Measurements from ENCODE around the gene TMEM151B. TPM values are rescaled to one million over a fixed set of nuclear protein-coding genes. Genes with fewer than 3 reads are reported as not detected.

The TMEM151B gene
- total RNA-seq, 2 experiments from 2014 or later, result 0.09 TPM; not detected in 1

DNA sequence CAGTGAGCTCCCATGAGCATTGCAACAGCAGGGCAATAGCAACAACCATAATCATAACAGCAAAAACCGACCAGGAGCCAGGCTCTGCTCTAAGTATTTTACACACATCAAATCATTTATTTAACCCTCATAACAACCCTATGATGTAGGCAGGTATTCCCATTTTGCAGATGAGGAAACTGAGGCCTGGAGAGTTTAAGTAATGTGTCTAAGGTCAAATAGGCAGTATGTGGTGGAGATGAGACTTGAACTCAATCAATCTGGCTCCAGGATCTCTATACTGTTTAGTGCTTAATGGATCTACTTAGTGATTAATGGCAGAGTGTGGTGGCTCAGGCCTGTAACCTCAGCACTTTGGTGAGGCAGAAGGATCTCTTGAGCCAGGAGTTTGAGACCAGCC lies 3.4 kb downstream of the TMEM151B start:
- H3K36me3 Mint-ChIP-seq (ENCODE audit: low read depth), result no peaks in the 10 kb centered on the region
- DNase-seq (no peak), ATAC-seq (no peak)
- H3K4me1 Mint-ChIP-seq, result peaks cover 16% of the 10 kb centered on the region
- intact Hi-C loops (cut with DNase I, micrococcal nuclease), result no loop called here
- CTCF ChIA-PET, result interaction anchor here (0.7 to 1.4 kb wide), 4 partner anchors 11 to 32 kb away, joined by 3 to 9 read pairs (median 4); no protein-coding TSS in a partner anchor
- no peaks in the 10 kb centered on the region for H3K9me3 Mint-ChIP-seq (ENCODE audit: low read depth)
- peaks cover 62% of the 10 kb centered on the region for H3K27me3 Mint-ChIP-seq
- H3K4me3 Mint-ChIP-seq, result no peak overlapping the region
- no peak overlapping the region for H3K27ac Mint-ChIP-seq
- POLR2A ChIA-PET, result no interaction called here

DNA sequence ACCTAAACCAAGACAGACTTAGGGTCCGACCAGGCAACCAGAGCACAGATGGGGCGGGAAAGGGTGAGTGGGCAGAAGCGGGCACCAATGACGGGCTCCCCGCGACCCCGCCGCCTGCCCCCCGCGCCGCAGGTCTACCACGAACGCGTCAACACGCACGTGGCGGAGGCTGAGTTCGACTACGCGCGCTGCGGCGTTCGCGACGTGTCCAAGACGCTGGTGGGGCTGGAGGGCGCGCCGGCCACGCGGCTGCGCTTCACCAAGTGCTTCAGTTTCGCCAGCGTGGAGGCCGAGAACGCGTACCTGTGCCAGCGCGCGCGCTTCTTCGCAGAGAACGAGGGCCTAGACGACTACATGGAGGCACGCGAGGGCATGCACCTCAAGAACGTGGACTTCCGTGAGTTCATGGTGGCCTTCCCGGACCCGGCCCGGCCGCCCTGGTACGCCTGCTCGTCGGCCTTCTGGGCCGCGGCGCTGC lies 5.1 kb downstream of the TMEM151B start:
- Mint-ChIP-seq H3K4me3 (no peak overlapping the region), H3K36me3 (ENCODE audit: low read depth) (no peaks in the 10 kb centered on the region), H3K9me3 (ENCODE audit: low read depth) (no peaks in the 10 kb centered on the region), H3K4me1 (no peaks in the 10 kb centered on the region), H3K27ac (no peak overlapping the region), H3K27me3 (peaks cover 50% of the 10 kb centered on the region)
- no peak for DNase-seq
- ChIA-PET POLR2A (interaction anchor here (0.6 kb wide), 1 partner anchor 19 kb away, joined by 3 read pairs; no protein-coding TSS in a partner anchor), CTCF (interaction anchor here (0.7 to 2.9 kb wide), 5 partner anchors 18 to 63 kb away, joined by 3 to 14 read pairs (median 3); partner anchors contain the start of gene SLC35B2)
- ATAC-seq, result no peak
- intact Hi-C loops (cut with DNase I, micrococcal nuclease), result no loop called here

DNA sequence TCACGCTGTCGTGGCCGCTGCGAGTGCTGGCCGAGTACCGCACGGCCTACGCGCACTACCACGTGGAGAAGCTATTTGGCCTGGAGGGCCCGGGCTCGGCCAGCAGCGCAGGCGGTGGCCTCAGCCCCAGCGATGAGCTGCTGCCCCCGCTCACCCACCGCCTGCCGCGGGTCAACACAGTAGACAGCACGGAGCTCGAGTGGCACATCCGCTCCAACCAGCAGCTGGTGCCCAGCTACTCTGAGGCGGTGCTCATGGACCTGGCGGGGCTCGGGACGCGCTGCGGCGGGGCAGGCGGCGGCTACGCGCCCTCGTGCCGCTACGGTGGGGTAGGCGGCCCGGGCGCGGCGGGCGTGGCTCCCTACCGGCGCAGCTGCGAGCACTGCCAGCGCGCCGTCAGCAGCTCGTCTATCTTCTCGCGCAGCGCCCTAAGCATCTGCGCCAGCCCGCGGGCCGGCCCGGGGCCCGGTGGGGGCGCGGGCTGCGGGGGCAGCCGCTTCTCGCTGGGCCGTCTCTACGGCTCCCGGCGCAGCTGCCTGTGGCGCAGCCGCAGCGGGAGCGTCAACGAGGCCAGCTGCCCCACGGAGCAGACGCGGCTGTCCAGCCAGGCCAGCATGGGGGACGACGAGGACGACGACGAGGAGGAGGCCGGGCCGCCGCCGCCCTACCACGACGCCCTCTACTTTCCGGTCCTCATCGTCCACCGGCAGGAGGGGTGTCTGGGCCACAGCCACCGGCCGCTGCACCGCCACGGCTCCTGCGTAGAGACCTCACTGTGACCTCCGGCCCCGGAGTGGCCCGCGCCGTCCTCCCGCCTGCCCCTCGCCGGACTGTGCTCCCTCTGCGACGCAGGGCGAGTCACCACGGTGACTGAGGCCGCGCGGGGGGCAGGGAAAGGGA lies 5.7 kb downstream of the TMEM151B start:
- no peaks in the 10 kb centered on the region for H3K9me3 Mint-ChIP-seq (ENCODE audit: low read depth)
- CTCF ChIA-PET, result interaction anchor here (0.7 to 2.9 kb wide), 5 partner anchors 19 to 63 kb away, joined by 3 to 14 read pairs (median 3); partner anchors contain the start of gene SLC35B2
- DNase-seq (peak; percentile 54), ATAC-seq (peak; percentile 75)
- POLR2A ChIA-PET, result interaction anchor here (0.6 kb wide), 1 partner anchor 20 kb away, joined by 3 read pairs; no protein-coding TSS in a partner anchor
- H3K4me3 Mint-ChIP-seq, result no peak overlapping the region
- H3K27me3 Mint-ChIP-seq, result peaks cover 50% of the 10 kb centered on the region
- no peak overlapping the region for H3K27ac Mint-ChIP-seq
- no peaks in the 10 kb centered on the region for H3K4me1 Mint-ChIP-seq
- no peaks in the 10 kb centered on the region for H3K36me3 Mint-ChIP-seq (ENCODE audit: low read depth)
- intact Hi-C loops (cut with DNase I, micrococcal nuclease), result no loop called here

DNA sequence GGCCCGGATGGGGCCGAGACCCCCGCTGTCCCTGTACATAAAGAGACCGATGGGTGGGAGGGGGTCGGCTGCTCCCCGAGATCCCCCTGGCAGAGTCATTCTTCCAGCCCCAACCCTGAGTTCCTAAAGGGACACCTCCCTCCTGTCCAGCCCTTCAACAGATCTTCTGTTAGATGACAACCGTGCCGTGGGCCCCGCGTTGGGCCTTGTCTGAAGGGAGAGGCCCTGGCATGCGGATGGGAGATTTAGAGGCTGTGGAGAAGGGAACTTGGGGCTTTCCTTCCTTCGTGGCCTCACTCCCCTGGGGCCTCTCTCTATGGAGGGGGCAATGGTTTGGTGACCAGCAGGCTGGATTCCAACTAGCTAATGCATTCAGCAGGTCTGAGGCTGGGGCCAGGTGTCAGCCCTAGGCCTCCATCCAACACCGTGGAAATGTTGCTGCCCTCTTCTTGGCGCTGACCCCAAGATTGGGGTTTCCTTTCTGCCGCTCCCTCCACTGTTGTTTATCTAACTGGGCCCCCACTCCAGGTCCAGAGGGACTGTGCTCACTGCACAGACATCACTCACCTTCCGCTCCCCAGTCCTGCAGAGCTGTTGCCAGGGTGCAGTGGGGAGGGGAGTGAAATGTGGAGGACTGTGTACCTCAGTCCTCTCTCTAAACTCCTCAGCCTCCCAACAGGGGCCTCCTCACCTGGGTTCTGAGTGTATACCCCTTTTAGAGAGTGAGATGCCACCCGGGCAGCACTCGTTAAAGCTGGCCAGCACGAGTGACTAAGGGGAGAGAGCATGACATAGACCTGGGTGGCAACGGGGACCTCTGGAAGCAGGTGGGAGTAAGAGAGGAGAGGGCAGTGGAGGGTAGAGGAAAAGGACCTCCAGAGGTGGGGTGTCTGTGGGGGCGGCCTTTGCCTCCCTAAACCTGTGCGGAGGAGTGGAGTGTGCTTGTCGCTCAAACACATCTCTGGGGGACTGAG lies 6.7 kb downstream of the TMEM151B start:
- no peak overlapping the region for H3K4me3 Mint-ChIP-seq
- H3K4me1 Mint-ChIP-seq, result no peaks in the 10 kb centered on the region
- DNase-seq (no peak), ATAC-seq (no peak)
- POLR2A ChIA-PET, result no interaction called here
- intact Hi-C loops (cut with DNase I, micrococcal nuclease), result no loop called here
- CTCF ChIA-PET, result interaction anchor here (0.8 to 2.9 kb wide), 7 partner anchors 8 to 62 kb away, joined by 3 to 14 read pairs (median 5); partner anchors contain the start of gene AARS2
- H3K27ac Mint-ChIP-seq, result no peak overlapping the region
- H3K9me3 Mint-ChIP-seq (ENCODE audit: low read depth), result no peaks in the 10 kb centered on the region
- no peaks in the 10 kb centered on the region for H3K36me3 Mint-ChIP-seq (ENCODE audit: low read depth)
- peaks cover 41% of the 10 kb centered on the region for H3K27me3 Mint-ChIP-seq

DNA sequence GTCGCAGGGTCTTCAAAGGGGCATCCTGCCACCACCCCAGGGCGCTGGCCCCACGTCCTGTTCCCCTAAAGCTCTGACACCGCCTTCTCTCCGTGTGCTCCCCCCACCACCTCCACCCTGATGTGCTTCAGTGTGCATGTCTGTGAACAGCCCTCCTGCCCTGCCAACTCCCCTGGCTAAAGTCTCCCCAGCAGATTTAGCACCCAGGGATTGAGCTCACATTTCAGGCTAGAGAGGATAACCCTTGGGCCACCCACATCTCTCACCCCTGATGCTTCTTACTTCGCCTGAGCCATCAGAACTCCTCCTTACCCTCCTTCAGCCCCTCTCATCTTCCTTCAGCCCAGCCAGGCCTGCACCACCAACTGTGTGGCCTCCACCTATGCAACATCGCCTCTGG lies 7.5 kb downstream of the TMEM151B start:
- Mint-ChIP-seq H3K27me3 (peaks cover 35% of the 10 kb centered on the region), H3K4me1 (no peaks in the 10 kb centered on the region), H3K4me3 (no peak overlapping the region), H3K9me3 (ENCODE audit: low read depth) (no peaks in the 10 kb centered on the region), H3K36me3 (ENCODE audit: low read depth) (no peaks in the 10 kb centered on the region), H3K27ac (no peak overlapping the region)
- DNase-seq (no peak), ATAC-seq (no peak)
- ChIA-PET CTCF (interaction anchor here (0.6 to 2.9 kb wide), 6 partner anchors 9 to 447 kb away, joined by 3 to 14 read pairs (median 6); partner anchors contain the start of gene AARS2), POLR2A (no interaction called here)
- intact Hi-C loops (cut with DNase I, micrococcal nuclease), result no loop called here

DNA sequence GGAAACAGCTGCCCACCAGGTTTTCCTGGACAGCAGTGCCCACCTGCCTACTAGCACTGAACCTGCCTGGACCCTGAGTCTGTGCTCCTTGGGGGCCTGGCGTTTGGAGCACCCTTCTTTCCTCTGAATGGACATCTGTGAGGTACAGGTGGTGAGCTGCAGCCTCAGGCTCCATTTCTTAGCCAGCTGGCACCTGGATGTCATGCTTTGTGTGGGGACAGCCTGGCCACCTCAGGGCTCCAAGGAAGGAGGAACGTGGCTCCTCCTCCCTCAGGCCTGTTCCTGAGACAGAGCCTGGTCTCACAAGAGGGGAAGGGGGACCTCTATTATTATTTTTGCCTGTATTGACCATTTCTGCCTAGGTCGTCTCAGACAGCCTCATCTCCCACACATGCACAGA lies 8.1 kb downstream of the TMEM151B start:
- intact Hi-C loops (cut with DNase I, micrococcal nuclease), result no loop called here
- Mint-ChIP-seq H3K27ac (no peak overlapping the region), H3K36me3 (ENCODE audit: low read depth) (no peaks in the 10 kb centered on the region), H3K4me3 (no peak overlapping the region), H3K27me3 (peaks cover 29% of the 10 kb centered on the region), H3K4me1 (no peaks in the 10 kb centered on the region), H3K9me3 (ENCODE audit: low read depth) (no peaks in the 10 kb centered on the region)
- ChIA-PET CTCF (interaction anchor here (0.6 to 2.9 kb wide), 7 partner anchors 10 to 448 kb away, joined by 3 to 14 read pairs (median 5); partner anchors contain the start of gene AARS2), POLR2A (no interaction called here)
- no peak for DNase-seq
- no peak for ATAC-seq

DNA sequence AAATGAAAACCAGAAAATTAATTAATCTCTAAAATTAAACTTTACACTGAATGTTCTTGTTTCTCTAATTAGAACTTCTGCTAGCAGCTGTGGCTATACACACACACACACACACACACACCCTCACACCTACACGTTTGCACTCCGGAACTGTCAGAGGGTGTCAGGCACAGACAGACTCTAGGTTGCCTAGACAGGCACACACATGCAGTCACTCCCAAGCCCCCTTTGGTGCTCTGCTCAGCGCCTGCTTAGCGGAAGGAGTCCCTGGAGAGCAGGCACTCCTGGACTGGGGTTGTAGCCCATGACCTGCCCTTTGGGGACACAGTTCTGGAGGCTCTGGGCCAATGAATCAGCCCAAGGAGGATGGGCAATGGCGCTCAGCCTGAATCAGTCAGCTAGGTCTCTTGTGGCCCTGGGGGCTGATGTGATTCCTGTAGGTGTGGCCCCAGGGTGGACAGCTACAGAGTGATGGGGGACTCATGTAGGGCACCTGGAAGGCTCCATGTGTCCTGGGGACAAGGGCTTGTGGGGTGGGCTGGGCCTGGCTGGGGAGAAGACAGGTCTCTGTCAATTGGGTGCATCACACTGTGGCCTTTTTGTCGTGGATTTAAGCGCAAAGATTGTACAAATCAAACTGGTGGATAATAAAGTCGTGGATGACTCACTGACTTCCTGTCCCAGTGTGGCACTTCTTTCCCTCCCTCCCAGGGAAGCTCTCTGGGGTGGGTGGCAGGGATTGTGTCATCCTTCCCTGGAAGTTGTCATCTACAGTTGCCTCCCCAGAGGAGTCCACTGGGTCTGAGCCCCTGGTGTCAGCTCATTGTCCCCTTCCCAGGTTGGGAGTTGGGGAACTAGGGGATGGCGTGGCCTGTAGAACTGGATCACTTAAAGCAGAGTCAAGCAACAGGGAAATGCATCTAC lies 8.8 kb downstream of the TMEM151B start:
- peaks cover 28% of the 10 kb centered on the region for H3K27me3 Mint-ChIP-seq
- DNase-seq, result no peak
- no peak overlapping the region for H3K4me3 Mint-ChIP-seq
- no peak for ATAC-seq
- H3K36me3 Mint-ChIP-seq (ENCODE audit: low read depth), result no peaks in the 10 kb centered on the region
- no peak overlapping the region for H3K27ac Mint-ChIP-seq
- H3K4me1 Mint-ChIP-seq, result no peaks in the 10 kb centered on the region
- POLR2A ChIA-PET, result interaction anchor here (0.6 to 0.8 kb wide), 2 partner anchors 91 to 1832 kb away, joined by 3 to 4 read pairs; no protein-coding TSS in a partner anchor
- CTCF ChIA-PET, result interaction anchor here (0.7 to 1.5 kb wide), 5 partner anchors 10 to 608 kb away, joined by 3 to 8 read pairs (median 3); partner anchors contain the start of gene AARS2
- no peaks in the 10 kb centered on the region for H3K9me3 Mint-ChIP-seq (ENCODE audit: low read depth)
- intact Hi-C loops (cut with DNase I, micrococcal nuclease), result no loop called here

DNA sequence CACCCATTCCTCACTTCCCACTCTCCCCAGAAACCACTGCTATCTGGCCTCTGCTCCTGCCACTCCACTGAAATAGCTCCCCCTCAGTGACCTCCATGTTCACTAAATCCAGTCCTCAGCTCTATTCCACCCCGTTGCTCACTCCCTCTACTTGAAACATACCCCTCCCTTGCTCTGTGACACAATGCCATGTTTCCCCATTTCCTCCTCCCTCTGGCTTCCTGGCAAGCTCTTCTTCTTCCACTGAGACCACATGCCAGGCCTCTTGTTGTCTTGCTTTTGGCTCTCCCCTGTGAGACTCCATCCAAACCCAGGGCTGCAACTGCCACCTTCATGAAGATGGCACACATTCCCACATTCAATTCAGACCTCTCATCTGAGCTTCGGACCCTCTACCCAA lies 13.9 kb downstream of the TMEM151B start:
- H3K9me3 Mint-ChIP-seq (ENCODE audit: low read depth), result no peaks in the 10 kb centered on the region
- H3K27ac Mint-ChIP-seq, result no peak overlapping the region
- no peak overlapping the region for H3K4me3 Mint-ChIP-seq
- POLR2A ChIA-PET, result no interaction called here
- intact Hi-C loops (cut with DNase I, micrococcal nuclease), result no loop called here
- no peaks in the 10 kb centered on the region for H3K36me3 Mint-ChIP-seq (ENCODE audit: low read depth)
- peaks cover 32% of the 10 kb centered on the region for H3K27me3 Mint-ChIP-seq
- CTCF ChIA-PET, result interaction anchor here (1.0 to 2.7 kb wide), 3 partner anchors 8 to 29 kb away, joined by 3 to 13 read pairs (median 3); partner anchors contain the start of gene AARS2
- no peak for DNase-seq
- no peaks in the 10 kb centered on the region for H3K4me1 Mint-ChIP-seq
- ATAC-seq, result no peak

DNA sequence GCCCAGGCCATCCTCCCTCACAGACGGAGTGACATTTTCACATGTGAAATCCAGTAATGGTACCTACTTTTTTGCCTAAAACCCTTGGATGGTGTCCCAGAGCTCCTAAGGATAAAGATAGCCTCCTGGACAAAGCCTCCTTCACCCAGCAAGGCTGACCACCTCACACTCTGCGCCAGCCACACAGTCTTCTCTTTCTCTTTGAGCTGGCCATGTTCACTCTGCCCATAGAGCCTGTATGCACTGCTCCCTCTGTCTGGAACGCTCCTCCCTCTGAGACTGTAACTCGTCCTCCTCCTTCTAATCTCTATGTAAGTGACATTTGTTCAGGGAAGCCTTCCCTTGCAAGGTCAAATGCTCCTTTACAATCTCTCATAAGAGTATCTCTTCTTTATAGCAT lies 14.6 kb downstream of the TMEM151B start:
- ChIA-PET POLR2A (no interaction called here), CTCF (interaction anchor here (0.7 to 2.7 kb wide), 2 partner anchors 12 to 16 kb away, joined by 3 to 13 read pairs; no protein-coding TSS in a partner anchor)
- Mint-ChIP-seq H3K4me3 (no peak overlapping the region), H3K4me1 (no peaks in the 10 kb centered on the region), H3K9me3 (ENCODE audit: low read depth) (no peaks in the 10 kb centered on the region), H3K27me3 (peaks cover 34% of the 10 kb centered on the region), H3K27ac (no peak overlapping the region), H3K36me3 (ENCODE audit: low read depth) (no peaks in the 10 kb centered on the region)
- no peak for DNase-seq
- intact Hi-C loops (cut with DNase I, micrococcal nuclease), result no loop called here
- no peak for ATAC-seq

DNA sequence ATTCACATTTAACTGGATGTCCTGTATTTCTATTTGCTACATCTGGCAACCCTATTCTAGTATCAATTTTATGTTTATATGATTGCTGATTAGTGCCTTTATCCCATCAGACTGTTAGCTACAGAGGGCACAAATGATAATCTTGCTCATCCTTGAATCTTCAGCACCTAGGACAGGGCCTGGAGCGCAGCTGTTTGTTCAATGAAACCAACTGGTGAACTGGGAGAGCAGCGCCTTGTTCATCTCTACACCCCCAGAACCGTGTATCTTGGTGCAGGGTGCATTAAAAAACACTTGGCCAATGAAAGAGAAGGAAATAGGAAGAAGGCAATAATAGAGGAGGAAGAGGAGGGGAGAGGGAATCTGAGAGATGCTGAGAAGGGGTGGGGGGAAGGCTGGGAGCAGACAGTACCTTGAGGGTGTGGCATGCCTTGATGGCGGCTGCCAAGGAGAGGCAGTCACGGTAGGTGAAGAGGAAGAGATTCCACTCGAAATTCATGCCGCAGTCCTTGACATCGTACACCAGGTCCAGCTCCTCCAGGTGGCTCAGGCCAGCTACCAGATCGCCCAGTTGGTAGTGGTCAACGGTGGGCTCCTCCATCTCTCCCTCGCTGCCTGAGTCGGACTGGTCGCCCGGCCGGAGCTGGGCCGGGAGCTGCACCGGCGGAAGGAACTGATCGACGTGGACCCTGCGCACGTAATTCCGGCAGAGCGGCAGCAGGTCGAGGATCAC lies 15.5 kb downstream of the TMEM151B start:
- Mint-ChIP-seq H3K4me1 (no peaks in the 10 kb centered on the region), H3K36me3 (ENCODE audit: low read depth) (no peaks in the 10 kb centered on the region), H3K27me3 (peaks cover 40% of the 10 kb centered on the region), H3K9me3 (ENCODE audit: low read depth) (no peaks in the 10 kb centered on the region), H3K27ac (no peak overlapping the region), H3K4me3 (no peak overlapping the region)
- POLR2A ChIA-PET, result no interaction called here
- CTCF ChIA-PET, result interaction anchor here (0.7 to 2.7 kb wide), 2 partner anchors 11 to 17 kb away, joined by 3 to 13 read pairs; no protein-coding TSS in a partner anchor
- no peak for DNase-seq
- ATAC-seq, result no peak
- intact Hi-C loops (cut with DNase I, micrococcal nuclease), result no loop called here
